A549 (cell line): ENCODE results near the gene ODC1. TPM values are rescaled to one million over a fixed set of nuclear protein-coding genes. Genes with fewer than 3 reads are reported as not detected.
A peak's percentile ranks its signal among the peaks of the same experiment; 100 is the strongest.

ENCODE experiments used
- ATAC-seq, 2 experiments: fragments of 200-7000 bp in 1 of 2; fragments of >200 bp in 1 of 2; cut with Nextera tagmentation in 1 of 2; cut with Tn5 transposase in 1 of 2; 3 replicates each; pipeline versions ENCODE4 v1.8.0 to v1.9.1; 2018 to 2020; ENCODE audit warnings: mild to moderate bottlenecking in 1 of 2, moderate library complexity in 1 of 2
- CTCF ChIA-PET: fragments of 300-600 bp; sonication (Branson Sonifier 250); formaldehyde crosslinking; extraction: SDS; loops from one replicate; lab custom pipeline; 2021; ENCODE audit warnings: antibody characterized with exemption, inconsistent platforms; lab: Yijun Ruan, JAX
- POLR2A ChIA-PET: fragments of 350-600 bp; formaldehyde crosslinking; extraction: SDS; loops from one replicate; lab custom pipeline; 2021; ENCODE audit warnings: antibody characterized with exemption, inconsistent platforms; lab: Yijun Ruan, JAX
- DNase-seq, 2 experiments: peaks; one replicate each; pipeline versions ENCODE4 v3.0.0 to v3.0.0-alpha.2; 2011 to 2016; ENCODE audit warnings: low read depth in 1 of 2, low spot score in 1 of 2
- FAIRE-seq: peaks from 2 replicates; lab custom pipeline; 2011; peaks lifted over from hg19 to GRCh38; lab: Jason Lieb, UNC
- H3K27ac ChIP-seq, 2 experiments: fragments of >200 bp; sonication (Bioruptor Twin); formaldehyde crosslinking; 3 replicates each; pipeline ENCODE4 v1.5.1; 2016 to 2017
- H3K4me1 ChIP-seq: fragments of >200 bp; sonication (Bioruptor Twin); formaldehyde crosslinking; 3 replicates; pipeline ENCODE4 v1.6.1; 2016
- H3K4me2 ChIP-seq: fragments of >200 bp; sonication (Bioruptor Twin); formaldehyde crosslinking; 3 replicates; pipeline ENCODE4 v1.6.1; 2016
- H3K4me3 ChIP-seq: fragments of >200 bp; sonication (Bioruptor Twin); formaldehyde crosslinking; 3 replicates; pipeline ENCODE4 v1.5.1; 2016
- H3K9me3 ChIP-seq: fragments of >200 bp; sonication (Bioruptor Twin); formaldehyde crosslinking; 3 replicates; pipeline ENCODE4 v1.6.1; 2016
- BHLHE40 ChIP-seq: IDR thresholded peaks from 2 replicates; pipeline ENCODE4 v1.6.1; 2012; ENCODE audit warnings: low read depth, low read length, inconsistent platforms
- CHD2 ChIP-seq: fragments of 150-350 bp; IDR thresholded peaks from 2 replicates; pipeline ENCODE4 v1.6.1; 2014; ENCODE audit warnings: low read length; ENCODE audit not compliant: partially characterized antibody
- CHD4 ChIP-seq: fragments of 200-600 bp; sonication (generic); IDR thresholded peaks from 2 replicates; pipeline ENCODE4 v1.6.1; 2016; ENCODE audit warnings: antibody characterized with exemption, mild to moderate bottlenecking, borderline replicate concordance
- CTCF ChIP-seq: fragments of >200 bp; sonication (Bioruptor Twin); formaldehyde crosslinking; IDR thresholded peaks from 3 replicates; pipeline ENCODE4 v1.5.1; 2016
- EHMT2 ChIP-seq: fragments of 200-600 bp; sonication (generic); IDR thresholded peaks from 2 replicates; pipeline ENCODE4 v1.6.1; 2016; ENCODE audit warnings: antibody characterized with exemption, low read depth, mild to moderate bottlenecking, moderate library complexity
- FOSB ChIP-seq: fragments of 250-450 bp; sonication (Bioruptor Pico); IDR thresholded peaks from 2 replicates; pipeline ENCODE4 v1.5.0; 2020; ENCODE audit warnings: mild to moderate bottlenecking, moderate library complexity
- FOSL2 ChIP-seq, 2 experiments: fragments of 450-650 bp in 1 of 2; fragments of >200 bp in 1 of 2; sonication (Bioruptor Twin) in 1 of 2; formaldehyde crosslinking; IDR thresholded peaks; 2 replicates each; pipeline versions ENCODE4 v1.5.0 to v1.6.1; 2016 to 2020; ENCODE audit warnings: mild to moderate bottlenecking in 1 of 2, moderate library complexity in 1 of 2
- GATA3 ChIP-seq: IDR thresholded peaks from 2 replicates; pipeline ENCODE4 v1.6.1; 2012; ENCODE audit warnings: borderline replicate concordance
- HEYL ChIP-seq: fragments of 250-450 bp; sonication (Bioruptor Pico); IDR thresholded peaks from 2 replicates; pipeline ENCODE4 v1.8.0; 2021; ENCODE audit warnings: mild to moderate bottlenecking, moderate library complexity
- HMGXB4 ChIP-seq: fragments of 250-450 bp; sonication (Bioruptor Pico); IDR thresholded peaks from 2 replicates; pipeline ENCODE4 v1.5.0; 2021; ENCODE audit warnings: mild to moderate bottlenecking, moderate library complexity, borderline replicate concordance
- HOXA7 ChIP-seq: fragments of 250-450 bp; sonication (Bioruptor Pico); IDR thresholded peaks from 2 replicates; pipeline ENCODE4 v1.5.0; 2020; ENCODE audit warnings: mild to moderate bottlenecking, moderate library complexity
- HOXB5 ChIP-seq: fragments of 250-450 bp; sonication (Bioruptor Pico); IDR thresholded peaks from 2 replicates; pipeline ENCODE4 v1.5.0; 2020; ENCODE audit warnings: mild to moderate bottlenecking, moderate library complexity
- JUNB ChIP-seq: fragments of >200 bp; sonication (Bioruptor Twin); formaldehyde crosslinking; IDR thresholded peaks from 2 replicates; pipeline ENCODE4 v1.6.1; 2016
- KDM1A ChIP-seq: fragments of 200-600 bp; sonication (generic); IDR thresholded peaks from 2 replicates; pipeline ENCODE4 v1.6.1; 2016; ENCODE audit warnings: low read depth, mild to moderate bottlenecking
- KDM5A ChIP-seq: fragments of 200-600 bp; sonication (generic); IDR thresholded peaks from 2 replicates; pipeline ENCODE4 v1.6.1; 2016; ENCODE audit warnings: antibody characterized with exemption, mild to moderate bottlenecking
- MAX ChIP-seq: IDR thresholded peaks from 2 replicates; pipeline ENCODE4 v1.6.1; 2012
- NFE2L2 ChIP-seq: fragments of 150-350 bp; conservative IDR thresholded peaks from 2 replicates; pipeline ENCODE4 v1.6.1; 2014; ENCODE audit warnings: low read length
- PHF8 ChIP-seq: fragments of 200-600 bp; sonication (generic); IDR thresholded peaks from 2 replicates; pipeline ENCODE4 v1.6.1; 2016; ENCODE audit warnings: low read depth, mild to moderate bottlenecking, antibody characterized with exemption, moderate library complexity, borderline replicate concordance
- POLR2A ChIP-seq: IDR thresholded peaks from 2 replicates; pipeline ENCODE4 v1.6.1; 2012; ENCODE audit warnings: mild to moderate bottlenecking, low read length
- SREBF2 ChIP-seq: fragments of 450-650 bp; IDR thresholded peaks from 2 replicates; pipeline ENCODE4 v1.6.1; 2014; ENCODE audit warnings: mild to moderate bottlenecking, moderate library complexity
- ZFP36 ChIP-seq: fragments of 450-650 bp; IDR thresholded peaks from 2 replicates; pipeline ENCODE4 v1.6.1; 2014; ENCODE audit warnings: borderline replicate concordance; ENCODE audit not compliant: partially characterized antibody
- WGBS: methylation state at CpG from one replicate; pipeline ENCODE4 v1.1.6; 2017; ENCODE audit errors: missing lambda C conversion rate; 5-methylcytosine and 5-hydroxymethylcytosine counted together
- polyA plus RNA-seq, 4 experiments: library from polyadenylated mRNA; depleted of rRNA in 3 of 4; stranded (reverse); fragments of >200 nt; fragmentation: RNase III in 1 of 4; extraction: RNeasy Plus Mini Kit Qiagen cat#74134 plus additional on column Dnase treatment in 1 of 4; gene quantifications; 2 replicates in 3 of 4; 3 replicates in 1 of 4; pipeline ENCODE4 v1.2.3, GENCODE V29; 2011 to 2017

Gene ODC1
- polyA plus RNA-seq, 2 of the 4 experiments (the other 2 are of a cell fraction), result 57.8 to 265 TPM

GRCh38 chr2:10478298-10478625 lies 30.1 kb upstream of the ODC1 start:
- peaks cover 5% of the 10 kb centered on the region; the same call in 1 of the 3 replicates for H3K4me1 ChIP-seq
- no peak overlapping the region for H3K4me3 ChIP-seq
- POLR2A ChIA-PET, result no interaction called here
- H3K9me3 ChIP-seq, result no peaks in the 10 kb centered on the region
- no peak for ATAC-seq
- 75% methylated on average over 12 of the region's 12 CpGs for WGBS
- CTCF ChIA-PET, result no interaction called here
- FAIRE-seq, result no peak
- TF ChIP-seq POLR2A (0 out of 2 replicates have a peak, but pooled peaks have one; percentile 15), SREBF2 (no peak), FOSL2 (IDR thresholded peaks at IDR 0.05) (no peak), FOSL2 (CRISPR knock-in tag; IDR thresholded peaks at IDR 0.05) (no peak), KDM5A (no peak), HMGXB4 (CRISPR knock-in tag) (no peak), MAX (no peak)
- no peak overlapping the region for H3K27ac ChIP-seq
- no peak for DNase-seq
- no peak overlapping the region for H3K4me2 ChIP-seq

GRCh38 chr2:10477443-10478297 lies 29.5 kb upstream of the ODC1 start:
- Histone ChIP-seq H3K9me3 (no peaks in the 10 kb centered on the region), H3K27ac (no peak overlapping the region), H3K4me1 (peaks cover 3% of the 10 kb centered on the region; the same call in 1 of the 3 replicates), H3K4me2 (no peak overlapping the region), H3K4me3 (no peak overlapping the region)
- CTCF ChIA-PET, result no interaction called here
- no peak; a peak in 1 of 6 replicates for ATAC-seq
- TF ChIP-seq HOXA7 (CRISPR knock-in tag) (no peak), HOXB5 (no peak), CTCF (no peak), JUNB (no peak), KDM1A (no peak), NFE2L2 (no peak), ZFP36 (no peak), HEYL (CRISPR knock-in tag) (no peak), PHF8 (no peak), MAX (no peak), CHD2 (no peak), HMGXB4 (CRISPR knock-in tag) (no peak), BHLHE40 (no peak), GATA3 (no peak), EHMT2 (no peak), CHD4 (no peak), FOSB (CRISPR knock-in tag) (no peak)
- POLR2A ChIA-PET, result no interaction called here
- no peak for FAIRE-seq
- WGBS, result 79% methylated on average over 16 of the region's 16 CpGs
- no peak for DNase-seq
